Left lung (tissue), 10 donors: ENCODE results near the gene FNBP1L. TPM values are rescaled to one million over a fixed set of nuclear protein-coding genes. Genes with fewer than 3 reads are reported as not detected.

Experiments
- ATAC-seq: fragments of 200-7000 bp; cut with Tn5 transposase; one replicate; pipeline ENCODE4 v1.9.1; 2020; ENCODE audit warnings: moderate library complexity
- DNase-seq, 4 donors: peaks; one replicate each; pipeline ENCODE4 v3.0.0-alpha.2; 2013 to 2020
- H3K27ac ChIP-seq, 2 donors: fragments of 200-600 bp; sonication (generic) in 1 of 2; one replicate each; pipeline versions ENCODE4 v1.5.0 to v1.8.0; 2020 to 2021
- H3K27me3 ChIP-seq, 2 donors: fragments of 200-600 bp; sonication (generic) in 1 of 2; one replicate each; pipeline versions ENCODE4 v1.5.0 to v1.8.0; 2020 to 2021
- H3K36me3 ChIP-seq, 2 donors: fragments of 200-600 bp; sonication (generic) in 1 of 2; one replicate each; pipeline versions ENCODE4 v1.5.0 to v1.8.0; 2020 to 2021
- H3K4me1 ChIP-seq, 2 donors: fragments of 200-600 bp; one replicate each; pipeline ENCODE4 v1.8.0; 2021
- H3K4me3 ChIP-seq, 2 donors: fragments of 200-600 bp; sonication (generic) in 1 of 2; one replicate each; pipeline versions ENCODE4 v1.5.0 to v1.8.0; 2020 to 2021; ENCODE audit warnings: mild to moderate bottlenecking in 1 of 2
- H3K9me3 ChIP-seq, 2 donors: fragments of 200-600 bp; sonication (generic) in 1 of 2; one replicate each; pipeline versions ENCODE4 v1.5.0 to v1.8.0; 2020 to 2021
- intact Hi-C, 2 donors: fragments of 100-400 bp; cut with DNase I; formaldehyde crosslinking; loops; one replicate each; pipeline versions ENCODE4 v1.11.2 to v1.14.2; 2022
- polyA plus RNA-seq, 6 donors: library from polyadenylated mRNA; unstranded; fragments of 120-200 nt; gene quantifications; one replicate each; pipeline ENCODE4 v1.2.1, GENCODE V29; 2013; ENCODE audit not compliant: insufficient read length in 6 of 6
- total RNA-seq, 2 donors: library from RNA; stranded (reverse); fragmentation: NEBNext Ultra II Directional; extraction: Animal tissue kit (Norgen Biotek cat#: 25700); gene quantifications; one replicate each; pipeline ENCODE4 v1.2.1, GENCODE V29; 2021
- TF ChIP-seq, protein P1 (sequence below), 2 donors: fragments of 200-600 bp; sonication (generic) in 1 of 2; IDR thresholded peaks; one replicate each; pipeline versions ENCODE4 v1.5.0 to v1.8.0; 2021; ENCODE audit warnings: antibody characterized with exemption in 2 of 2
- donor health status: DM: no; HTN: yes; CAD: no.
- donor health status: DM: no; HTN: no; CAD: no.

Gene FNBP1L
- total and polyA plus RNA-seq, 8 donors: 26.9 to 126 (median 112) TPM

DNA sequence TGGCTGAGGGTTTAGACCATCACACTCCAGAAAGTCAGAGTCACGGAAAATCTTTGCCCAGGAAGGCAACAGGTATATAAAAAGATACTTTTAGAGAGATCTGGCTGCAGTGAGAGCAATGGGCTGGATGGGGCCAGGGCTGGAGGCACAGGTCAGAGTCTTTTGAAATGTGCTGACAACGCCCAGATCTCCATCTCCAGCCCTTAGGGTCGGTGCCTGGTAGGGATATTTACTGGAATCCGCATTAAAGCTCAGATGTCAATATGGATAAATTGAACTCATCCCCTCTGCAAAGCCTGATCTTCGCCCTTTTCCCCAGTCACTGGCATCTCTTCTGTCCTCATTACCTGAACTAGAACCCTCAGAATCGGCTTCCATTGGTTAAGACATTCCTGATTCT lies 151.6 kb downstream of the FNBP1L start:
- Histone ChIP-seq H3K9me3 (no peaks in the 10 kb centered on the region), H3K4me3 (no peak overlapping the region), H3K27me3 (no peaks in the 10 kb centered on the region), H3K36me3 (no peaks in the 10 kb centered on the region), H3K4me1 (no peaks in the 10 kb centered on the region), H3K27ac (no peak overlapping the region)
- DNase-seq (no peak), ATAC-seq (no peak)
- intact Hi-C loops: no loop called here
- TF ChIP-seq, protein P1, sequence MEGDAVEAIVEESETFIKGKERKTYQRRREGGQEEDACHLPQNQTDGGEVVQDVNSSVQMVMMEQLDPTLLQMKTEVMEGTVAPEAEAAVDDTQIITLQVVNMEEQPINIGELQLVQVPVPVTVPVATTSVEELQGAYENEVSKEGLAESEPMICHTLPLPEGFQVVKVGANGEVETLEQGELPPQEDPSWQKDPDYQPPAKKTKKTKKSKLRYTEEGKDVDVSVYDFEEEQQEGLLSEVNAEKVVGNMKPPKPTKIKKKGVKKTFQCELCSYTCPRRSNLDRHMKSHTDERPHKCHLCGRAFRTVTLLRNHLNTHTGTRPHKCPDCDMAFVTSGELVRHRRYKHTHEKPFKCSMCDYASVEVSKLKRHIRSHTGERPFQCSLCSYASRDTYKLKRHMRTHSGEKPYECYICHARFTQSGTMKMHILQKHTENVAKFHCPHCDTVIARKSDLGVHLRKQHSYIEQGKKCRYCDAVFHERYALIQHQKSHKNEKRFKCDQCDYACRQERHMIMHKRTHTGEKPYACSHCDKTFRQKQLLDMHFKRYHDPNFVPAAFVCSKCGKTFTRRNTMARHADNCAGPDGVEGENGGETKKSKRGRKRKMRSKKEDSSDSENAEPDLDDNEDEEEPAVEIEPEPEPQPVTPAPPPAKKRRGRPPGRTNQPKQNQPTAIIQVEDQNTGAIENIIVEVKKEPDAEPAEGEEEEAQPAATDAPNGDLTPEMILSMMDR (IDR thresholded peaks at IDR 0.05): no peak

DNA sequence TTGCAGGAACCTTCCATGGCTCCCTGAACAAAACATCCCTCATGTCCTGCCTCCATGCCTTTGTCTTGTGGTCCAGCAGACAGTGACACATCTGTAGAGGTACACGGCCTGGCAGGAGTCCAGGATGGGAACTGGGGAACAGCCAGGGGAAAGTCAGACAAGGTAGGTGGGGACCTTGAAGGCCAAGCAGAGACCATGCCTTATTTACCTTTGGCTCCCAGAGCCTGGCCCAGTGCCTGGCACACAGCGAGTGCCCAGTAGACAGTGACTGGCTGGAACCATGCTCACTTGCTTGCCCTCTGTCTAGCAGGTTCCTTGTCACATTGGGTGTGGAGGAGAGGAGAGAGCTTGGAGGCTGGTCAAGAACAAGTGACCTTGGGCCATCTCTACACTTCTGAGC lies 152.7 kb downstream of the FNBP1L start:
- TF ChIP-seq, protein P1 (IDR thresholded peaks at IDR 0.05): no peak
- DNase-seq (peak in 1 of 4 donors; percentile 14), ATAC-seq (no peak)
- no peaks in the 10 kb centered on the region for H3K27me3 ChIP-seq
- no peaks in the 10 kb centered on the region for H3K36me3 ChIP-seq
- no peaks in the 10 kb centered on the region for H3K4me1 ChIP-seq
- intact Hi-C loops: no loop called here
- no peaks in the 10 kb centered on the region for H3K9me3 ChIP-seq
- no peak overlapping the region for H3K4me3 ChIP-seq
- no peak overlapping the region for H3K27ac ChIP-seq

DNA sequence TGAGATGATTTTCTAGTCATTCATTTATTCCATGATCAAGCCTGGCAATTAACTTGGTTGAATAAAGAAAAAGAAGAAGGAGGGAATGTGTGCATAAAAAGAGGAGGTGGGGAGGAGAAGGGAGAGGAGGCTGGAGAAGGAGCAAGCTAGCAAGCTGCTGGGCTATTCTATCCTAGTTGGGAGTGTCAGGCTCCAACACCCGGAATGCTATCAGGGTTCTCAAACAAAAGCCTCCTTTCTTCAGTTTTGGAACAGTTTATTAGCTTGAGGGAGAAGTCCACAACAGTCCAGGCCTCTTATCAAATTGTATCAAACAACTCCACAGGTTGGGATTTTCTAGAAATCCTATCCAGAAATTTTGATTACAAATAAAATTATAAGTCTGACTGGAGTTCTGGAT lies 153.8 kb downstream of the FNBP1L start:
- no peak for ATAC-seq

DNA sequence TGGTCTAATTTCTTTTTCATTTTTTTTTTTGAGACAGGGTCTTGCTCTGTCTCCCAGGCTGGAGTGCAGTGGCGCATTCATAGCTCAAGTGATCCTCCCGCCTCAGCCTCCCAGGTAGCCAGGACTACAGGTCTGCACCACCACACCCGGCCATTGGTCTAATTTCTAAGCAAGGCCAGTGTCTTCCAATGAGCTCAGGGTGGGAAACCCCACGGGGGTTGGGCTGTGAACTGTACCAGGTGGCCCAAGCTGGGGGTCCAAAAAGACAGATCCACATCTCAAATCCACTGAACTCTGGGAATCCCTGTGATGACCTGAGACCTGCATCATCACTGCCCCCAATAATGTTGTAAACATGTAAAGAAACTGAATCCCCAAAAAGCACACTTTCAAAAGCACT lies 154.2 kb downstream of the FNBP1L start:
- H3K4me3 ChIP-seq: no peak overlapping the region
- no peaks in the 10 kb centered on the region for H3K4me1 ChIP-seq
- H3K27ac ChIP-seq: no peak overlapping the region
- intact Hi-C loops: no loop called here
- DNase-seq (peak in 1 of 4 donors; percentile 12), ATAC-seq (no peak)
- no peaks in the 10 kb centered on the region for H3K9me3 ChIP-seq
- no peaks in the 10 kb centered on the region for H3K36me3 ChIP-seq
- TF ChIP-seq, protein P1 (IDR thresholded peaks at IDR 0.05): no peak
- H3K27me3 ChIP-seq: no peaks in the 10 kb centered on the region

More for the DNA sequence above, 153.8 kb downstream of the FNBP1L start:
- intact Hi-C loops: no loop called here
- DNase-seq: no peak
- Histone ChIP-seq H3K27ac (no peak overlapping the region), H3K27me3 (no peaks in the 10 kb centered on the region), H3K36me3 (no peaks in the 10 kb centered on the region), H3K4me1 (no peaks in the 10 kb centered on the region), H3K9me3 (no peaks in the 10 kb centered on the region), H3K4me3 (no peak overlapping the region)
- TF ChIP-seq, protein P1 (IDR thresholded peaks at IDR 0.05): no peak

DNA sequence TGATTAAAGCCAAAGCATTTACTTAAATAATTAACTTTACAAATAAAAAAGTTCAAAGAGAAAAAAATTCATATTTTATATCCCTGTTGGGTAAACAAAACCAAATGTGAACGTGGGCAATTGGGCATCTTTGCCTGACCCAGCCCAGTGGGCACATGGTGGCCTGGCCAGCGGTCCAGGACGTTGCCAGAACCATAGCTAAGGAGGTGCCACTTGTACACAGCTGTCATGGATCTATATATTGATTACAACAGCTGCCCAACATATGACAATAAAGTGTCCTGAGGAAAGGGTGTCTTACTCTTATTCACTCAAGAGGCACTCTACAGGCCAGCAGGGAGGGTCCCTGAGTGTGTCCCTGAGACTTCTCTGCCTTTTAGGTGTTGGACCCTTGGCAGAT lies 155.2 kb downstream of the FNBP1L start:
- no peak for DNase-seq
- Histone ChIP-seq H3K27ac (no peak overlapping the region), H3K9me3 (no peaks in the 10 kb centered on the region), H3K4me3 (no peak overlapping the region), H3K27me3 (no peaks in the 10 kb centered on the region), H3K36me3 (no peaks in the 10 kb centered on the region), H3K4me1 (peaks cover 4 to 5% of the 10 kb centered on the region in 2 donors)
- no peak for ATAC-seq
- intact Hi-C loops: no loop called here
- TF ChIP-seq, protein P1 (IDR thresholded peaks at IDR 0.05): no peak
